Kidney epithelial cell (primary cell): Measurements from ENCODE around the gene JARID2. TPM values are rescaled to one million over a fixed set of nuclear protein-coding genes. Genes with fewer than 3 reads are reported as not detected.

Source experiments
- DNase-seq: peaks from one replicate; pipeline ENCODE4 v3.0.0-alpha.2; 2010; ENCODE audit warnings: low read depth
- H3K27me3 ChIP-seq: 2 replicates; pipeline ENCODE4 v1.6.0; 2011; ENCODE audit warnings: low read length; ENCODE audit not compliant: control insufficient read depth, insufficient read depth
- H3K36me3 ChIP-seq: 2 replicates; pipeline ENCODE4 v1.5.1; 2011; ENCODE audit warnings: low read length; ENCODE audit not compliant: control insufficient read depth, insufficient read depth
- H3K4me3 ChIP-seq: 2 replicates; pipeline ENCODE4 v1.5.1; 2011; ENCODE audit warnings: low read depth, mild to moderate bottlenecking, control low read depth, low read length
- total RNA-seq: library from RNA; depleted of rRNA; stranded (reverse); fragments of >200 nt; gene quantifications from 2 replicates; pipeline ENCODE4 v1.2.3, GENCODE V29; 2015
- TF ChIP-seq, protein P1 (sequence below): IDR thresholded peaks from 2 replicates; pipeline ENCODE4 v1.5.1; 2011; ENCODE audit warnings: mild to moderate bottlenecking, moderate library complexity, low read length, control low read depth, inconsistent platforms; ENCODE audit not compliant: insufficient read depth, poor library complexity, severe bottlenecking

Gene JARID2
- total RNA-seq, 1 donor from 2014 or later: 15.2 TPM

DNA sequence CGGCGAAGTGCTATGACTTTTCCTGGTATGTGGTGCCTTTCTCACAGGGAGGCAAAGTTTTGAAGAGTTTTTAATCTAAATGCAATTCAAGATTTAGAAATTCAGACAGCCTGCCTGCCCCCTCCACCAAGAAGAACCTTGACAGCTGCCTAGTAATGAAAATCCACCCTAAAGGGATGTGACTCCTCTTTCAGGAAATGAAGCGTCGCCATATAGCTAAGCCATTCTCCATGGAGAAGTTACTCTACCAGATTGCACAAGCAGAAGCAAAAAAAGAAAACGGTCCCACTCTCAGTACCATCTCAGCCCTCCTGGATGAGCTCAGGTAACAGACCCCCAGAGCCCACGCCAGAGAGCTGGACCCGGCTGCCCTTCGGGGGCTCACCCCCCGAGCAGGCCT, 266.9 kb downstream of the JARID2 start:
- H3K4me3 ChIP-seq: no peak overlapping the region
- no peaks in the 10 kb centered on the region for H3K27me3 ChIP-seq
- TF ChIP-seq, protein P1, sequence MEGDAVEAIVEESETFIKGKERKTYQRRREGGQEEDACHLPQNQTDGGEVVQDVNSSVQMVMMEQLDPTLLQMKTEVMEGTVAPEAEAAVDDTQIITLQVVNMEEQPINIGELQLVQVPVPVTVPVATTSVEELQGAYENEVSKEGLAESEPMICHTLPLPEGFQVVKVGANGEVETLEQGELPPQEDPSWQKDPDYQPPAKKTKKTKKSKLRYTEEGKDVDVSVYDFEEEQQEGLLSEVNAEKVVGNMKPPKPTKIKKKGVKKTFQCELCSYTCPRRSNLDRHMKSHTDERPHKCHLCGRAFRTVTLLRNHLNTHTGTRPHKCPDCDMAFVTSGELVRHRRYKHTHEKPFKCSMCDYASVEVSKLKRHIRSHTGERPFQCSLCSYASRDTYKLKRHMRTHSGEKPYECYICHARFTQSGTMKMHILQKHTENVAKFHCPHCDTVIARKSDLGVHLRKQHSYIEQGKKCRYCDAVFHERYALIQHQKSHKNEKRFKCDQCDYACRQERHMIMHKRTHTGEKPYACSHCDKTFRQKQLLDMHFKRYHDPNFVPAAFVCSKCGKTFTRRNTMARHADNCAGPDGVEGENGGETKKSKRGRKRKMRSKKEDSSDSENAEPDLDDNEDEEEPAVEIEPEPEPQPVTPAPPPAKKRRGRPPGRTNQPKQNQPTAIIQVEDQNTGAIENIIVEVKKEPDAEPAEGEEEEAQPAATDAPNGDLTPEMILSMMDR: no peak
- peaks cover 1% of the 10 kb centered on the region for H3K36me3 ChIP-seq
- no peak for DNase-seq

DNA sequence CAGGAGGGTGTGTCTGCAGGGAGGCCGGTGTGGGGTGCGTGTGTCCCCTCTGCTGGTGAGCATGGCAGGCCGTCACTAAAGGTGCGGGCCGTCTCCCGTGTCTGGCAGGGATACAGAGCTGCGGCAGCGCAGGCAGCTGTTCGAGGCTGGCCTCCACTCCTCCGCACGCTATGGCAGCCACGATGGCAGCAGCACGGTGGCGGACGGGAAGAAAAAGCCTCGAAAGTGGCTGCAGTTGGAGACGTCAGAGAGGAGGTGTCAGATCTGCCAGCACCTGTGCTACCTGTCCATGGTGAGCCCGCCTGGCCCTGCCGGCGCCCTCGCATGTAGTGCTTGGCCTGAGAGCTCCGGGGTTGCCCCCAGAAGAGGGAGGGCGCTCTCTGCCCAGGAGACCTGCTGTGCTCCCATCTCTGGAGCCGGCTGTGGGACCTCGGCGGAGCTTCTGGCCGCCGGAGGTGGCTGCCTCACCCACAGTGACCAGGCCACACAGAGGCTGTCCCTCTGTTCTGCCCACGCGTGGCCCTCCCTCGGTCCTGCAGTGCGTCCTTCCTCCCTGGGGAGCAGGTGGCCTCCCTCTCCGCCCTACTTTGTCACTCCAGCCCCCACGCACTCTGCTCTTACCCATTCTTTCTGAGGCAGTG, 267.4 kb downstream of the JARID2 start:
- Histone ChIP-seq H3K4me3 (no peak overlapping the region), H3K27me3 (no peaks in the 10 kb centered on the region), H3K36me3 (peaks cover 1% of the 10 kb centered on the region)
- DNase-seq: no peak
- TF ChIP-seq, protein P1: no peak

- Histone ChIP-seq H3K27me3 (no peaks in the 10 kb centered on the region), H3K36me3 (peaks cover 1% of the 10 kb centered on the region)
Observed at GRCh38 chr6:15513801-15514711, 268.2 kb downstream of the JARID2 start.

GRCh38 chr6:15515226-15515625, 269.4 kb downstream of the JARID2 start:
- no peaks in the 10 kb centered on the region for H3K27me3 ChIP-seq
- no peak overlapping the region for H3K4me3 ChIP-seq
- H3K36me3 ChIP-seq: peaks cover 1% of the 10 kb centered on the region
- DNase-seq: no peak
- TF ChIP-seq, protein P1: no peak

More at GRCh38 chr6:15513801-15514711, 268.2 kb downstream of the JARID2 start:
- TF ChIP-seq, protein P1: no peak
- no peak overlapping the region for H3K4me3 ChIP-seq
- DNase-seq: no peak

DNA sequence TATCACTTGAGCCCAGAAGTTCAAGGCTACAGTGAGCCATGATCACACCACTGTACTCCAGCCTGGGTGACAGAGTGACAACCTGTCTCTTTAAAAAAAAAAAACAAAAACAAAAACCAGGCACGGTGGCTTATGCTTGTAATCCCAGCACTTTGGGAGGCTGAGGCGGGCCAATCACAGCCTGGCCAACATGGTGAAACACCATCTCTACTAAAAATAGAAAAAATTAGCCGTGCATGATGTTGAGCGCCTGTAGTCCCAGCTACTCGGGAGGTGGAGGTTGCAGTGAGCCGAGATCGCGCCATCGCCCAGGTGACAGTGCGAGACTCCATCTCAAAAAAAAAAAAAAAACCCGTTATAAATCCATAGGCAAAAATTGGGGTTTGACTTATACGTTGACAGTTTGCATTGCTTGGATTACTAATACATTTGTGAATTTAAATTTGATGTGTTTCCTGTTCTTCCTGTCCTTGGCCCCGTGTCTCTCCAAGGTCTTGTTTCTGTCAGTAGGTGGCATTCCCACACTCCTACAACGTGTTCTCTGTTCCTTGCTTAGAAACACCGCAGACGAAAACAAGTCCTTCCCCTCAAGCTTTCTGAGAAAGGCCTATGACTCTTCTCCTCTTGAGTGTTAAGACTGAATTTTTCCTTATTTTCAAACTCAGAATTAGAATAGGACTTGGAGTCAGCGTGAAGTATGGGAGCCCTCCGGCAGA, 269.9 kb downstream of the JARID2 start:
- Histone ChIP-seq H3K4me3 (no peak overlapping the region), H3K36me3 (peaks cover 1% of the 10 kb centered on the region), H3K27me3 (no peaks in the 10 kb centered on the region)
- TF ChIP-seq, protein P1: no peak
- DNase-seq: no peak
